D721Med (cell line): Measurements from ENCODE around the gene CKAP5.

Experiments used
- DNase-seq: peaks from one replicate; pipeline ENCODE4 v3.0.0; 2011; ENCODE audit warnings: low spot score; ENCODE audit not compliant: insufficient read length
- FAIRE-seq: peaks from 2 replicates; lab custom pipeline; 2011; peaks lifted over from hg19 to GRCh38; lab: Jason Lieb, UNC
- TF ChIP-seq, protein P1 (sequence below): IDR thresholded peaks from 2 replicates; pipeline ENCODE4 v1.5.1; 2012; ENCODE audit warnings: mild to moderate bottlenecking, control low read depth; ENCODE audit not compliant: insufficient read depth; ENCODE audit errors: missing control alignments

Gene CKAP5

DNA sequence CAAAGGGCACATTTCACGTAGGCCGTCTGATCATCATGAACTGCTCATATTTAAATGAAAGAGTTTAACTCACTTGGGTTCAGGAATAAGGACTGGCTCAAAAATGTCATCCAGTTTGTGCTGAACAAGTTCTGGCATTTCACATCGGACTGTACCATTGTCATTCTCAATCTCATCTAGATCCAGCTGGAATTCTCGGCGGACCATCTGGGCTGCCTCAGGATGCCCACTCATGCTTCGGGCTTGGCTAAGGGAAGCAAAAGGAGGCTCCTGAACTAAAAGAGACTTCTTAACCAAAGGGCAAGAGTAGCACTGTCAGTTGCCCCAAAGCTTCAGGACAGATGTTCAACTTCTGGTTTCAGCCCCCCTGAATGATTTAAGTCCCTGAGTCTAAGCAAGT, 86.9 kb downstream of the CKAP5 start:
- FAIRE-seq (no peak), DNase-seq (no peak)
- TF ChIP-seq, protein P1, sequence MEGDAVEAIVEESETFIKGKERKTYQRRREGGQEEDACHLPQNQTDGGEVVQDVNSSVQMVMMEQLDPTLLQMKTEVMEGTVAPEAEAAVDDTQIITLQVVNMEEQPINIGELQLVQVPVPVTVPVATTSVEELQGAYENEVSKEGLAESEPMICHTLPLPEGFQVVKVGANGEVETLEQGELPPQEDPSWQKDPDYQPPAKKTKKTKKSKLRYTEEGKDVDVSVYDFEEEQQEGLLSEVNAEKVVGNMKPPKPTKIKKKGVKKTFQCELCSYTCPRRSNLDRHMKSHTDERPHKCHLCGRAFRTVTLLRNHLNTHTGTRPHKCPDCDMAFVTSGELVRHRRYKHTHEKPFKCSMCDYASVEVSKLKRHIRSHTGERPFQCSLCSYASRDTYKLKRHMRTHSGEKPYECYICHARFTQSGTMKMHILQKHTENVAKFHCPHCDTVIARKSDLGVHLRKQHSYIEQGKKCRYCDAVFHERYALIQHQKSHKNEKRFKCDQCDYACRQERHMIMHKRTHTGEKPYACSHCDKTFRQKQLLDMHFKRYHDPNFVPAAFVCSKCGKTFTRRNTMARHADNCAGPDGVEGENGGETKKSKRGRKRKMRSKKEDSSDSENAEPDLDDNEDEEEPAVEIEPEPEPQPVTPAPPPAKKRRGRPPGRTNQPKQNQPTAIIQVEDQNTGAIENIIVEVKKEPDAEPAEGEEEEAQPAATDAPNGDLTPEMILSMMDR: no peak

GRCh38 chr11:46755962-46756361, 90.1 kb downstream of the CKAP5 start:
- TF ChIP-seq, protein P1: no peak
- DNase-seq (no peak), FAIRE-seq (no peak)

GRCh38 chr11:46747150-46747549, 98.9 kb downstream of the CKAP5 start:
- no peak for DNase-seq
- TF ChIP-seq, protein P1: no peak
- FAIRE-seq: no peak

DNA sequence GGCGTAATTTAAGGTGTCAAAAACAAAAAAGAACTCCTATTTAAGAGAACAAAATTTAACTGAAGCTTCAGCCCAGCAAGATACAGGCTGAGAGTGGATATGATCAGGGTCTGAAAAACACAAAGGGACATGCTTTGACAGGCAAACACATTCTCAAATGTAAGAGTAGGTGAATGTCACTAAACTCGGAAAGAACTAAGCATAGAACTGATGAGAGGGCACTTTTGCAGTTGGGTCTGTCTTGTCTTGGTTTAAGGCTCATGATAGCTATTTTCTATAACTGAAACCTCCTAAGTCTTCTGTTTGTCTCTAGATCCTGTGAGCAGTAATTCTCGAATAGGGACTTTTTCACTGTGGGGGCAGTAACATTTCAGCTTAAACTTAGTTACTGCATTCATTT, 100.1 kb downstream of the CKAP5 start:
- no peak for FAIRE-seq
- TF ChIP-seq, protein P1: no peak
- DNase-seq: no peak

- DNase-seq (no peak), FAIRE-seq (no peak)
- TF ChIP-seq, protein P1: no peak
Measured at GRCh38 chr11:46745328-46745727, 100.8 kb downstream of the CKAP5 start.

DNA sequence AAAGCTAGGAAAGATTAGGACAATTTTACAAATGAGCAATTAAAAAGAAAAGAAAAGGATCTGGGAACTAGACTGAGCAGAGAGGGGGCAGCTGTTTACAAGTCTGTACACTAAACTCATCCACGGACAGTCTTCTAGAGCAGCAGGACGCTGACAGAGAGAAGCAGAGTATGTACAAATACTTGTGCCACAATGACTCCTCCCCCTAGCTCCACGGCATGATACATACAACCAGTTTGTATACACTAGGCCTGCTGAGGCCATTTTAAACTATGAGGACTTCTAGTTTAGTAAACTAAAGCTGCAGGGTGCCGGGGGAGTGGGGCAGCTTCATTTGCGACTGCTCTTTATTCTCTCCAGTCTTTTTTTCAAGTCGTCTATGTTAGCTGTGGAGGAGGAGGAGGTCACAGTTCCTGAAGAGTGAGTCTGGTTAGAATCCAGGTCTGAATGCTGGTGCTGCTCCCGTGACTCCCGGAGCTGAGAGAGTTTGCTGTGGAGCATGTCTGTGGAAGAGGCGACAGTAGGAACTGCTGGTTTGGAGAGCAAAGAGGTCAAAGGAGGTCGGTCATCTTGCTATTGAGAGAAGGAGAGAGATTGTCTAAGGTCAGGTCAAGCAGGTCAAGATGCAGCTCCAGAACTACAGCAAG, 102.3 kb downstream of the CKAP5 start:
- no peak for DNase-seq
- TF ChIP-seq, protein P1: no peak
- no peak for FAIRE-seq

DNA sequence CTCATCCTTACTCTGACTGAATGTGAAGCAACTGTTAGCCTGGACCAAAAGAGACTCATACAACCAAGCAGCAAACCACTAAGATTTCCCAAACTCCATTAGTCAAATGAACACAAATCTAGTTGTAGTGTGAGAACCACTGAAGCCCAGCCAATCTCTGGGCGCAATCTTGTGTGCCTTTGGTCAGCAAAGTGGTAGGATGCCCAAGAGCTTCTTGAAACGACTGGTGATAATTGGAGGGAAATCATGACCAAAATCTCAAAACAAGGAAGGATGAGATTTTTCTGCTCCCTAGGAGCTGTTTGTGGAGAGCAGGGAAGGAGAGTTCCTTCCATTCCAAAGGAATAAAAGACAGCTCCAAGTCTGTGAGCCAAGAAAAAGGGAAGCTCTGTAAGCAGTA, 103.0 kb downstream of the CKAP5 start:
- no peak for FAIRE-seq
- DNase-seq: no peak
- TF ChIP-seq, protein P1: no peak
